H1 (cell line): ENCODE results near the gene SEC61G. TPM values are rescaled to one million over a fixed set of nuclear protein-coding genes. Genes with fewer than 3 reads are reported as not detected.

Experiments used
- CTCF ChIA-PET: fragments of 300-600 bp; sonication (Branson Sonifier 250); formaldehyde crosslinking; loops from one replicate; lab custom pipeline; 2021; ENCODE audit not compliant: partially characterized antibody; lab: Charles Lee
- POLR2A ChIA-PET: fragments of 300-600 bp; sonication (Branson Sonifier 250); formaldehyde crosslinking; loops from one replicate; lab custom pipeline; 2021; ENCODE audit warnings: inconsistent platforms; ENCODE audit not compliant: partially characterized antibody; lab: Charles Lee
- DNase-seq, 2 experiments: peaks; one replicate each; pipeline versions ENCODE4 v3.0.0 to v3.0.0-alpha.2; 2010 to 2022; ENCODE audit warnings: low spot score in 2 of 2, low read depth in 1 of 2, mixed read lengths in 1 of 2
- FAIRE-seq: peaks from 2 replicates; lab custom pipeline; 2011; peaks lifted over from hg19 to GRCh38; lab: Jason Lieb, UNC
- H2AFZ ChIP-seq: 2 replicates; pipeline ENCODE4 v1.8.1; 2012; ENCODE audit warnings: low read length, inconsistent platforms
- H2AK5ac ChIP-seq: 2 replicates; pipeline ENCODE4 v1.6.1; 2013; ENCODE audit warnings: low read depth, low read length
- H2BK120ac ChIP-seq: replicated peaks from 2 replicates; pipeline ENCODE3; 2013; ENCODE audit warnings: low read depth, low read length, inconsistent platforms
- H2BK12ac ChIP-seq: 2 replicates; pipeline ENCODE4 v1.6.1; 2013; ENCODE audit warnings: low read depth, low read length
- H2BK15ac ChIP-seq: 2 replicates; pipeline ENCODE4 v1.6.1; 2013; ENCODE audit warnings: low read length
- H2BK20ac ChIP-seq: 2 replicates; pipeline ENCODE4 v1.6.1; 2013; ENCODE audit warnings: low read length
- H2BK5ac ChIP-seq: 2 replicates; pipeline ENCODE4 v1.6.1; 2013; ENCODE audit warnings: low read depth, low read length
- H3K14ac ChIP-seq: 2 replicates; pipeline ENCODE4 v1.6.1; 2013; ENCODE audit warnings: inconsistent platforms; ENCODE audit not compliant: insufficient read length
- H3K18ac ChIP-seq: 2 replicates; pipeline ENCODE4 v1.6.1; 2013; ENCODE audit warnings: low read length; ENCODE audit errors: extremely low read depth
- H3K23ac ChIP-seq: 2 replicates; pipeline ENCODE4 v1.6.1; 2013; ENCODE audit warnings: inconsistent platforms; ENCODE audit not compliant: insufficient read length
- H3K23me2 ChIP-seq: 2 replicates; pipeline ENCODE4 v1.6.1; 2013; ENCODE audit warnings: low read depth, low read length
- H3K27ac ChIP-seq: 2 replicates; pipeline ENCODE4 v1.6.1; 2011; ENCODE audit warnings: low read depth, low read length, inconsistent platforms
- H3K27me3 ChIP-seq, 4 experiments: replicated peaks in 1 of 4; 1 replicate in 1 of 4; 2 replicates in 3 of 4; pipeline versions ENCODE4 v1.6.1 to v1.8.1; 2011 to 2013; ENCODE audit warnings: low read length in 3 of 4, mild to moderate bottlenecking in 3 of 4, inconsistent platforms in 2 of 4, mixed read lengths in 2 of 4, moderate library complexity in 1 of 4; ENCODE audit not compliant: control insufficient read depth in 3 of 4, insufficient read depth in 3 of 4; ENCODE audit errors: extremely low read depth in 1 of 4
- H3K36me3 ChIP-seq, 4 experiments: 2 replicates each; pipeline versions ENCODE4 v1.6.1 to v1.8.1; 2011 to 2013; ENCODE audit warnings: mild to moderate bottlenecking in 4 of 4, low read length in 3 of 4, moderate library complexity in 2 of 4, control low read depth in 1 of 4, inconsistent platforms in 1 of 4; ENCODE audit not compliant: insufficient read depth in 4 of 4, control insufficient read depth in 2 of 4
- H3K4ac ChIP-seq: replicated peaks from 2 replicates; pipeline ENCODE3; 2013; ENCODE audit warnings: low read length, low read depth, mixed read lengths, inconsistent platforms; ENCODE audit not compliant: insufficient read length
- H3K4me1 ChIP-seq, 4 experiments: replicated peaks in 1 of 4; 1 replicate in 1 of 4; 2 replicates in 3 of 4; pipeline versions ENCODE4 v1.6.1 to v1.8.1; 2011 to 2013; ENCODE audit warnings: low read length in 3 of 4, inconsistent platforms in 2 of 4, mixed read lengths in 1 of 4; ENCODE audit not compliant: insufficient read depth in 4 of 4, control insufficient read depth in 3 of 4
- H3K4me2 ChIP-seq, 2 experiments: 2 replicates each; pipeline versions ENCODE4 v1.6.1 to v1.8.1; 2011 to 2013; ENCODE audit warnings: low read depth in 2 of 2, low read length in 2 of 2, control low read depth in 1 of 2, inconsistent platforms in 1 of 2, mild to moderate bottlenecking in 1 of 2; ENCODE audit not compliant: insufficient read depth in 1 of 2
- H3K4me3 ChIP-seq, 4 experiments: fragments of 200-600, 300-600 bp in 1 of 4; sonication (generic), shearing (Covaris generic), sonication (Bioruptor Twin) in 1 of 4; 2 replicates each; pipeline versions ENCODE4 v1.5.1 to v1.8.1; 2011 to 2016; ENCODE audit warnings: low read length in 4 of 4, low read depth in 3 of 4, control low read depth in 2 of 4, inconsistent platforms in 2 of 4, mild to moderate bottlenecking in 2 of 4, mixed read lengths in 1 of 4, moderate library complexity in 1 of 4; ENCODE audit not compliant: insufficient read depth in 2 of 4; ENCODE audit errors: extremely low read depth in 1 of 4
- H3K56ac ChIP-seq: replicated peaks from 2 replicates; pipeline ENCODE3; 2013; ENCODE audit warnings: low read depth, mild to moderate bottlenecking, mixed read lengths, low read length, inconsistent platforms; ENCODE audit not compliant: insufficient read length
- H3K79me1 ChIP-seq: 2 replicates; pipeline ENCODE4 v1.6.1; 2013; ENCODE audit warnings: low read depth, low read length, control low read depth
- H3K79me2 ChIP-seq, 2 experiments: 2 replicates each; pipeline versions ENCODE4 v1.6.1 to v1.8.1; 2012 to 2013; ENCODE audit warnings: low read length in 2 of 2, mild to moderate bottlenecking in 2 of 2, inconsistent platforms in 1 of 2; ENCODE audit not compliant: insufficient read depth in 2 of 2, control insufficient read depth in 1 of 2
- H3K9ac ChIP-seq, 4 experiments: replicated peaks in 1 of 4; 1 replicate in 1 of 4; 2 replicates in 3 of 4; pipeline versions ENCODE4 v1.6.1 to v1.8.1; 2011 to 2013; ENCODE audit warnings: low read depth in 3 of 4, low read length in 3 of 4, control low read depth in 2 of 4, mild to moderate bottlenecking in 2 of 4, moderate library complexity in 2 of 4, inconsistent platforms in 1 of 4; ENCODE audit errors: extremely low read depth in 1 of 4
- H3K9me3 ChIP-seq, 2 experiments: 2 replicates each; pipeline versions ENCODE4 v1.6.1 to v1.8.1; 2012 to 2013; ENCODE audit warnings: mild to moderate bottlenecking in 2 of 2, moderate library complexity in 2 of 2, control low read depth in 1 of 2, inconsistent platforms in 1 of 2, low read depth in 1 of 2, low read length in 1 of 2, mixed read lengths in 1 of 2; ENCODE audit not compliant: insufficient read depth in 2 of 2
- H4K20me1 ChIP-seq, 2 experiments: replicated peaks in 1 of 2; 2 replicates each; pipeline versions ENCODE3 to v1.8.1; 2011 to 2013; ENCODE audit warnings: inconsistent platforms in 2 of 2, low read length in 2 of 2, mild to moderate bottlenecking in 1 of 2; ENCODE audit not compliant: insufficient read depth in 2 of 2, control insufficient read depth in 1 of 2
- H4K5ac ChIP-seq: 2 replicates; pipeline ENCODE4 v1.6.1; 2013; ENCODE audit warnings: low read length, low read depth, mixed read lengths, inconsistent platforms; ENCODE audit not compliant: insufficient read length
- H4K8ac ChIP-seq: 2 replicates; pipeline ENCODE4 v1.8.0; 2013; ENCODE audit warnings: mild to moderate bottlenecking, moderate library complexity, low read length, inconsistent platforms; ENCODE audit not compliant: insufficient read depth; ENCODE audit errors: extremely low read depth
- H4K91ac ChIP-seq: replicated peaks from 2 replicates; pipeline ENCODE3; 2013; ENCODE audit warnings: low read length, mixed read lengths, inconsistent platforms; ENCODE audit not compliant: insufficient read length
- BRCA1 ChIP-seq: IDR thresholded peaks from 2 replicates; pipeline ENCODE4 v1.6.1; 2012; ENCODE audit warnings: low read depth, low read length, improper control_type of control experiment
- GABPA ChIP-seq: IDR thresholded peaks from 2 replicates; pipeline ENCODE4 v1.6.1; 2011; ENCODE audit warnings: mild to moderate bottlenecking, low read length, moderate library complexity, borderline replicate concordance; ENCODE audit not compliant: insufficient read depth
- HDAC6 ChIP-seq: IDR thresholded peaks from one replicate; pipeline ENCODE4 v1.7.1; 2012; ENCODE audit warnings: low read depth, mild to moderate bottlenecking, inconsistent platforms, low read length, moderate library complexity
- MAFK ChIP-seq: IDR thresholded peaks from 2 replicates; pipeline ENCODE4 v1.6.1; 2012; ENCODE audit warnings: low read depth, mild to moderate bottlenecking, improper control_type of control experiment, low read length
- NRF1 ChIP-seq: IDR thresholded peaks from 2 replicates; pipeline ENCODE4 v1.6.1; 2011; ENCODE audit warnings: mild to moderate bottlenecking, low read depth, low read length, improper control_type of control experiment
- RBBP5 ChIP-seq: IDR thresholded peaks from 2 replicates; pipeline ENCODE4 v1.7.1; 2012; ENCODE audit warnings: low read depth, mild to moderate bottlenecking, inconsistent platforms, low read length, moderate library complexity, borderline replicate concordance
- RNF2 ChIP-seq: fragments of 200-900, 300-1000 bp; sonication (generic); IDR thresholded peaks from 2 replicates; pipeline ENCODE4 v1.7.1; 2016; ENCODE audit warnings: borderline replicate concordance, low read depth, mild to moderate bottlenecking, antibody characterized with exemption, low read length; ENCODE audit not compliant: poor library complexity, severe bottlenecking; ENCODE audit errors: missing control alignments
- SAP30 ChIP-seq: fragments of 300-600 bp; sonication (generic); IDR thresholded peaks from 2 replicates; pipeline ENCODE4 v1.7.1; 2012; ENCODE audit warnings: low read length, moderate library complexity, mild to moderate bottlenecking, inconsistent platforms; ENCODE audit not compliant: insufficient read depth, insufficient replicate concordance
- SP4 ChIP-seq: IDR thresholded peaks from 2 replicates; pipeline ENCODE4 v1.6.1; 2012; ENCODE audit warnings: low read length, inconsistent platforms
- SUZ12 ChIP-seq: fragments of 200-600 bp; sonication (generic); IDR thresholded peaks from 2 replicates; pipeline ENCODE4 v1.6.1; 2012; ENCODE audit warnings: mild to moderate bottlenecking, inconsistent platforms, low read length, moderate library complexity, mixed read lengths
- TBP ChIP-seq: IDR thresholded peaks from 2 replicates; pipeline ENCODE4 v1.6.1; 2011; ENCODE audit warnings: low read depth, low read length, improper control_type of control experiment
- YY1 ChIP-seq: IDR thresholded peaks from 2 replicates; pipeline ENCODE4 v1.6.1; 2011; ENCODE audit warnings: low read depth, mild to moderate bottlenecking, low read length
- WGBS, 2 experiments: shearing (Covaris generic) in 1 of 2; methylation state at CpG; one replicate each; pipeline versions ENCODE4 v1.1.6 to v1.1.7; 2013 to 2015; ENCODE audit warnings: low lambda C conversion rate in 2 of 2, mixed read lengths in 2 of 2, inconsistent platforms in 1 of 2, low coverage in 1 of 2, missing lambda C conversion rate in 1 of 2; ENCODE audit not compliant: insufficient replicate concordance in 2 of 2, insufficient coverage in 1 of 2, insufficient read length in 1 of 2; ENCODE audit errors: extremely low coverage in 1 of 2, missing lambda C conversion rate in 1 of 2; 5-methylcytosine and 5-hydroxymethylcytosine counted together
- polyA plus RNA-seq, 7 experiments: library from polyadenylated mRNA; depleted of rRNA in 3 of 7; stranded (reverse) in 5 of 7; unstranded in 2 of 7; fragments of >200 nt in 5 of 7; fragments of 200-250 nt in 2 of 7; gene quantifications; 1 replicate in 5 of 7; 2 replicates in 1 of 7; 4 replicates in 1 of 7; pipeline versions ENCODE4 v1.2.1 to v1.2.3, GENCODE V29; 2011 to 2013; ENCODE audit warnings: missing spikeins in 2 of 7, mixed read lengths in 2 of 7
- total RNA-seq: library from RNA; stranded (reverse); fragmentation: NEBNext Ultra II Directional; extraction: Animal tissue kit (Norgen Biotek cat#: 25700); gene quantifications from 2 replicates; pipeline ENCODE4 v1.2.1, GENCODE V29; 2021
- TF ChIP-seq, protein P1 (sequence below): IDR thresholded peaks from 2 replicates; pipeline ENCODE4 v1.6.1; 2011; ENCODE audit warnings: low read length, improper control_type of control experiment

SEC61G gene
- total and polyA plus RNA-seq, 2 of the 8 experiments (the other 6 are each of a cell fraction or from before 2014, with no cell fraction given): 142 to 274 TPM

DNA sequence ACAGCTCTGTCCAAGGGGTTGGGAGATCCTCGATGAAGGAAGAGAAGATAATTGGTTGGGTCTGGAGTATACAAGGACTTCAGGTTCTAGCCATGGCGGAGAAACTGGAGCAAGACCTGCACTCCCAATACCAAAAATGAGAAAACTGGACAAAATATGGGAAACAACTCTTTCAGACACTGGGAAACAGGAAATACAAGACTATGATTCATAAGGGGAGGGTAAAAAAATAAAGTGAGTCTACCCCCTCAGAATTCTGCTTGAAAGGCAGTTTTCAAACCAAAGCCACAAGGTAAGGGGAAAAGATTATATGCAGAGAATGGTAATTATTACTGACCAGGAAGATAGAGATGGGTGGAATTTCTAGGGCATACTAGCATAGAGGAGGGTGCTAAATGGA, 10.2 kb upstream of the SEC61G start:
- Histone ChIP-seq H3K79me1 (no peaks in the 10 kb centered on the region), H3K56ac (no peak overlapping the region), H3K79me2 (no peaks in the 10 kb centered on the region), H4K91ac (no peak overlapping the region), H4K20me1 (no peaks in the 10 kb centered on the region), H3K23me2 (no peaks in the 10 kb centered on the region), H2BK120ac (no peak overlapping the region), H3K23ac (no peak overlapping the region), H3K27ac (no peak overlapping the region), H2AFZ (no peak overlapping the region), H3K4me1 (no peaks in the 10 kb centered on the region), H4K5ac (no peak overlapping the region), H2BK5ac (no peak overlapping the region), H3K4me3 (no peak overlapping the region), H3K4ac (no peak overlapping the region), H2BK20ac (no peak overlapping the region), H4K8ac (no peak overlapping the region), H3K4me2 (no peak overlapping the region), H2BK12ac (no peak overlapping the region), H3K9me3 (no peaks in the 10 kb centered on the region), H3K36me3 (no peaks in the 10 kb centered on the region), H2AK5ac (no peak overlapping the region), H2BK15ac (no peak overlapping the region), H3K27me3 (no peaks in the 10 kb centered on the region), H3K14ac (no peak overlapping the region), H3K18ac (no peak overlapping the region), H3K9ac (no peak overlapping the region)
- FAIRE-seq (no peak), DNase-seq (no peak)
- POLR2A ChIA-PET: no interaction called here
- CTCF ChIA-PET: interaction anchor here (0.6 to 1.7 kb wide), 4 partner anchors 9 to 72 kb away, joined by 3 to 5 read pairs (median 4); no protein-coding TSS in a partner anchor
- WGBS, 2 experiments: 84% methylated on average over 2 of the region's 2 CpGs; no CpG with 5 or more reads in 1 of the 2 experiments
- TF ChIP-seq RBBP5 (no peak), SUZ12 (no peak), SAP30 (no peak), GABPA (no peak), HDAC6 (no peak), NRF1 (no peak), YY1 (no peak), BRCA1 (no peak), SP4 (no peak), RNF2 (no peak), MAFK (no peak), TBP (no peak)
- TF ChIP-seq, protein P1, sequence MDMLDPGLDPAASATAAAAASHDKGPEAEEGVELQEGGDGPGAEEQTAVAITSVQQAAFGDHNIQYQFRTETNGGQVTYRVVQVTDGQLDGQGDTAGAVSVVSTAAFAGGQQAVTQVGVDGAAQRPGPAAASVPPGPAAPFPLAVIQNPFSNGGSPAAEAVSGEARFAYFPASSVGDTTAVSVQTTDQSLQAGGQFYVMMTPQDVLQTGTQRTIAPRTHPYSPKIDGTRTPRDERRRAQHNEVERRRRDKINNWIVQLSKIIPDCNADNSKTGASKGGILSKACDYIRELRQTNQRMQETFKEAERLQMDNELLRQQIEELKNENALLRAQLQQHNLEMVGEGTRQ: no peak
